OCI-LY3 (cell line): Measurements from ENCODE around the gene DNAI7.

Source experiments
- CTCF ChIP-seq: fragments of 200-600, 300-600 bp; sonication (generic); IDR thresholded peaks from 2 replicates; pipeline ENCODE4 v1.5.1; 2014; ENCODE audit warnings: antibody characterized with exemption, low read length, low read depth
- EZH2phosphoT487 ChIP-seq: fragments of 200-600 bp; shearing (Covaris generic); IDR thresholded peaks from 2 replicates; pipeline ENCODE4 v1.6.1; 2018; ENCODE audit warnings: antibody characterized with exemption, mixed run types, low read depth

- TF ChIP-seq CTCF (no peak), EZH2phosphoT487 (no peak)
Observed at GRCh38 chr12:25236190-25236589, 41.2 kb upstream of the DNAI7 start.
